ENCODE data around the gene MUL1. TPM values are rescaled to one million over a fixed set of nuclear protein-coding genes. Genes with fewer than 3 reads are reported as not detected.
A peak's percentile ranks its signal among the peaks of the same experiment; 100 is the strongest.
"Not testable (repeated sequence)": the region's sequence is repeated elsewhere in the genome, so short reads cannot be mapped to it uniquely, and the experiment has no call there.

MUL1 gene
- total RNA-seq, 3 donors from 2014 or later = 21.6 to 25.0 (median 24.2) TPM

DNA sequence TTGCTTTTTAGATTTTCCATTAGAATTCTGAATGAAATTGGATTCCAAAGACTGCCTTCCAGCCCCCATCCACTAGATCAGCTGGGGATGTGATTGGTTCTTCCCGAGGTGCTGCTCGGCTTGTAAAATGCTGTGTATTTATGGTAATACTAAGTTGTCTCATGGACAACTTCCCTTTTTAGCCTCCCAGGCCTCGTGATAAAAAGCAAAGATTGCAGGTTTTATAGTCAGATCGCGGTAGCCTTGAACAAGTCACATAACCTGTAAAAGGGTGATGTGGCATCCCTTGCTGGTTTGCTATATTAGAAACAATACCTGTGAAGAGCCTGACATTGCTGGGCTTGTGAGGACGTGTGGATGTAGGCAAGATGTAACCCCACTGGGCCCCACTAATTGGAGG is 10.4 kb downstream of the MUL1 start:
- ATAC-seq = no peak
- Mint-ChIP-seq H3K36me3 (ENCODE audit: insufficient read depth) (peaks cover 16% of the 10 kb centered on the region), H3K27me3 (ENCODE audit: low read depth) (no peaks in the 10 kb centered on the region), H3K9me3 (no peaks in the 10 kb centered on the region), H3K4me1 (ENCODE audit: low read depth) (peaks cover 20% of the 10 kb centered on the region), H3K4me3 (no peak overlapping the region)
- DNase-seq = no peak

DNA sequence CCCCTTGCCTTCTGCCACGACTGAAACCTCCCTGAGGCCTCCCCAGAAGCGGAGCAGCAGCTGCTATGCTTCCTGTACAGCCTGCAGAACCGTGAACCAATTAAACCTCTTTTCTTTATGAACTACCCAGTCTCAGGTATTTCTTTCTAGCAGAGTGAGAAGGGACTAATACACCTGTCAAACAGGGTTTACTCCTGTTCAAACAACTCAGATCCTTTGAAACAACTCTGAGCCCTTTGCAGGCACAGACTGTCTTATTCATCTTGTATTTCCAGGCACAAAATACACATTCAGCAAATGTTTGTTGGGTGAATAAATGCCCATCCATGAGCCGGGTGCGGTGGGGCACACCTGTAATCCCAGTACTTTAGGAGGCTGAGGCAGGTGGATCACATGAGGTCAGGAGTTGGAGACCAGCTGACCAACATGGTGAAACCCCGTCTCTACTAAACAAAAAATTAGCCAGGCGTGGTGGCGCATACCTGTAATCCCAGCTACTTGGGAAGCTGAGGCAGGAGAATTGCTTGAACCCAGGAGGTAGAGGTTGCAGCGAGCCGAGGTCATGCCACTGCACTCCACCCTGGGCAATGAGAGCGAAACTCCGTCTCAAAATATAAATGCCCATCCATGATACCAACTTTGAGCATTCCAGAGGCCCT is 11.1 kb downstream of the MUL1 start:
- H3K9me3 Mint-ChIP-seq; H3K4me3 Mint-ChIP-seq; H3K27me3 Mint-ChIP-seq (ENCODE audit: low read depth); ATAC-seq; DNase-seq: not testable (repeated sequence)
- Mint-ChIP-seq H3K36me3 (ENCODE audit: insufficient read depth) (peaks cover 16% of the 10 kb centered on the region), H3K4me1 (ENCODE audit: low read depth) (peaks cover 20% of the 10 kb centered on the region)

DNA sequence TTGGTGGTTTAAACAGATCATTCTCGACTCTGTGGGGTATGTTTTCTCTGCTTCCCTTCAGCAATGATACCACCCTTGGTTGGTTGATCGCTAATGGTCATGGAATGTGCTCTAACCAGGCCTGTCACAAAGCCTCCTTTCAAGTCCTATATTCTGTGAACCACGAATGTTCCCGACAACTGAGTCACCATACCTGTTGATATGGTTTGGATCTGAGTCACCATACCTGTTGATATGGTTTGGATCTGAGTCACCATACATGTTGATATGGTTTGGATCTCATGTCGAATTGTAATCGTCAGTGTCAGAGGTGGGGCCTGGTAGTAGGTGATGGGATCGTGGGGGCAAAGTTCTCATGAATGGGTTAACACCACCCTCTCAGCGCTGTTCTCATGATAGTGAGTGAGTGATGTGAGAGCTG is 11.7 kb downstream of the MUL1 start:
- Mint-ChIP-seq H3K36me3 (ENCODE audit: insufficient read depth) (peaks cover 13% of the 10 kb centered on the region), H3K27me3 (ENCODE audit: low read depth) (no peaks in the 10 kb centered on the region), H3K4me1 (ENCODE audit: low read depth) (peaks cover 20% of the 10 kb centered on the region), H3K9me3 (no peaks in the 10 kb centered on the region), H3K4me3 (no peak overlapping the region)
- ATAC-seq (peak; percentile 80 to 84), DNase-seq (no peak)

DNA sequence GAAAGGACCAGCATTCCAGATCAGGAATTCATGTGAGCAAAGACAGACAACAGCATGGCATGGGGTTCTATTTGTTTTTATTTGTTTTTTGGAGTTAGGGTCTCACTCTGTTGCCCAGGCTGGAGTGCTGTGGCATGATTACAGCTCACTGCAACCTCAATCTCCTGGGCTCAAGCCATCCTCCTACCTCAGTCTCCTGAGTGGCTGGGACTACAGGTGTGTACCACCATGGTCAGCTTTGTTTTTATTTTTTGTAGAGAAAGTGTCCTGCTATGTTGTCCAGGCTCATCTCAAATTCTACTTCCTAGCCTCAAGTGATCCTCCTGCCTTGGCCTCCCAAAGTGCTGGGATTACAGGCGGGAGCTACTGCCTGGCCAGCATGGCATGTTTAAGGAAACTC is 12.3 kb downstream of the MUL1 start:
- H3K4me1 Mint-ChIP-seq (ENCODE audit: low read depth) = peaks cover 20% of the 10 kb centered on the region

DNA sequence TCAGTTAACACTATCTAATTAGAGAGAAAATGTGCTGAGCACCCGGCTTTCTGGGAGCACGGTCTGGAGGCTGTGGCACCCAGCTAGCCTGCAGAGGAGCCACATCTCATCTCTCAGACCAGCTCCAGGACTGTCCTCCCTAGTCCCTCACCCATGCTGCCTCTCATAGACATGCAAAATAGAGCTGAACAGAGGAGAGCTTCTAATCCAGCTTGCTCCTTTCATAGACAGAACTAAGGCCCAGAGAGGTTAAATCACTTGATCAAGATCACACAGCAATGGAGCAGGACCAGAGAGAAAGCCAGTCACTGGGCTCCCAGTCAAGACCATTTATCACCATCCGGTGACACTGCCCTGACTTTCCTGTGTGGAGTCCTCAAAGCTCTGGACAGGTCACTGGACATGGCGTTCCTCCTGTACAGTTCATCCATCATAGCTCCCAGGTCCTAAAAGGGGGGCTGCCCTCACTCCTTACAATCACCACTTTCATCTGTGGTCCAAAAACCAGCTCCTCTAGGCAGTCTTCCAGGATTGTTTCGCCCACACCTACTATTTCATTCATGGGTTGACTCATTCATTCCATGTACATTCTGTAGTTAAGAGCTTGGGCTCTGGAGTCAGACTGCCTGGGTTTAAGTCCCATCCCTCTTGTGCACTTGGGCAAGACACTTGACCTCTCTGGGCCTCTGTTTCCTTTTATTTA is 13.2 kb downstream of the MUL1 start:
- ATAC-seq (no peak), DNase-seq (no peak)
- Mint-ChIP-seq H3K4me3 (no peak overlapping the region), H3K36me3 (ENCODE audit: insufficient read depth) (peaks cover 5% of the 10 kb centered on the region), H3K27me3 (ENCODE audit: low read depth) (no peaks in the 10 kb centered on the region), H3K4me1 (ENCODE audit: low read depth) (peaks cover 20% of the 10 kb centered on the region), H3K9me3 (no peaks in the 10 kb centered on the region)

More for the DNA sequence above, 12.3 kb downstream of the MUL1 start:
- Mint-ChIP-seq H3K36me3 (ENCODE audit: insufficient read depth) (peaks cover 10% of the 10 kb centered on the region), H3K27me3 (ENCODE audit: low read depth) (no peaks in the 10 kb centered on the region), H3K9me3 (no peaks in the 10 kb centered on the region), H3K4me3 (no peak overlapping the region)
- no peak for DNase-seq
- ATAC-seq = no peak

DNA sequence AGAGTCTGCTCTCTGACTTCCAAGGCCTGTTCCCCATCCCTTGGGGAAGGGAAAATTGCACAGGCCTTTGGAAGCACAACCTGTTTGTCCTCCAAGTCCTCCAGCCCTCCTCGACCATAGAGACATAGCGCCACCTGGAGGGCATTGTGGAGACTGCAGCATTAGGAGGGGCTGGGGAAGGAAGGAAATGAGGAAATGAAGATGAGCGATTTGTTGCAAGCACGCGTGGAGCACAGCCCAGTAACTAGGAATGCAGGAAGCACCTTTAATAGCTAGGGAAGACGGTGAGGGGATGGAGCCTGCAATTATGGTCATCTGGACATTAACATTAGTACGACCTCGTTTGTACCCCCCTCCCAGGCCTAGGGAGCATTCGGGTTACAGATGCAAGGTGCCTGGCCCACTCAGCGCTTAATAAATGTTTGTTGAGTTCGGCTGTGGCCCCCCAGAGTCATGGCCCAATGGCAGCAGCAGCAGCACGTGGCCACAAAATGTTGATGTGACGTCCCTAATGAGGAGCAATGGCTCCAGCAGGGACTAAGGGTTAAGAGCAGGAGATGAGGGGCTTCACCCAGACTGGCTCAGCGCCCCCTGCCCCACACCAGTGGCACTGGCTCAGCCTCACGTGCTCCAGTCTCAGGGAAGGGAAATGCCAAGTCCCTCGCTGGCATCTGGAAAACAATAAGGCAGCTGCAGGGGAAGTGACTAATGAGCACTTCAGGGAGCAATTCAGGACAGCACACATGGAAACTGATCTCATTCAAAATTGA is 13.9 kb downstream of the MUL1 start:
- no peak for ATAC-seq
- H3K4me1 Mint-ChIP-seq (ENCODE audit: low read depth) = peaks cover 20% of the 10 kb centered on the region
- H3K27me3 Mint-ChIP-seq (ENCODE audit: low read depth) = no peaks in the 10 kb centered on the region
- DNase-seq = peak; percentile 82
- H3K4me3 Mint-ChIP-seq = no peak overlapping the region
- peaks cover 4% of the 10 kb centered on the region for H3K36me3 Mint-ChIP-seq (ENCODE audit: insufficient read depth)
- no peaks in the 10 kb centered on the region for H3K9me3 Mint-ChIP-seq

DNA sequence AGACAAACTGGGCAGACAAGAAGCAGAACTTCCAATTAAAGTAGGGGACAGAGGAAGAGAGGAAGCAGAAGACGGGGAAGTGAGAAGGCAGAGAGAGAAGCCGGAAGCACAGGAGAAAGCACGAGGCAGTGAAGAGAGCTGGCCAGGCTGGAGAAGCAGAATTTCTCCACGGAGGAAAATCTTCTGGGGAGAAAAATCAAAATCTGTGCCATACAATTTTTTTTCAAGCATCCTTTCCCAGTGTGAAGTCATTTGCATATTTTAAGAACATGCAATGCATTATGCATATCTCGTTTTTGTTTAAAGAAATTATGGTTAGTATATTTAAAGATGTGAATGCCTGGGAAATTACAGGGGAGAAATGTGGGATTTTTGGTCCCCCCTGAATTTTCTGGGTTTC is 14.6 kb downstream of the MUL1 start:
- H3K9me3 Mint-ChIP-seq = no peaks in the 10 kb centered on the region
- ATAC-seq = no peak
- H3K27me3 Mint-ChIP-seq (ENCODE audit: low read depth) = peaks cover 5% of the 10 kb centered on the region
- no peak overlapping the region for H3K4me3 Mint-ChIP-seq
- peaks cover 20% of the 10 kb centered on the region for H3K4me1 Mint-ChIP-seq (ENCODE audit: low read depth)
- H3K36me3 Mint-ChIP-seq (ENCODE audit: insufficient read depth) = no peaks in the 10 kb centered on the region
- DNase-seq = no peak

DNA sequence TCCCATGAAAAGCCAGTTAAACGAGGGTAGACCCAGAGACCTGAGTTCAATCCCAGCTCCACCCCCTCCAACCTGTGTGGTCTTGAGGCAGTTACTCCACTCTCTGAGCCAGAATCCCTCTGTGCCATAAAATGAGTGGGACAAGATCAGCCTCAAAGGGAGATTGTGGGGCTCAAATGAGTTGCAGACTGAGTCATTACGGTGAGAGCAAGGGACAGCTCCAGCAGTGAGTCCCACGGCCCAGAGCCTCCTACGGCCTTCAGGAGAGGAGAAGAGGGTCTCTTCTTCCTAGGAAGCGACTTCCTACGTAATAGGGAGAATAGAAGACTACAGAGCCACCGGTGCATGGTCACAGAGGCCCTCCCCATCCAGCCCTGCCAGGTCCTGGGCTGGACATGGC is 15.2 kb downstream of the MUL1 start:
- no peaks in the 10 kb centered on the region for H3K9me3 Mint-ChIP-seq
- no peaks in the 10 kb centered on the region for H3K36me3 Mint-ChIP-seq (ENCODE audit: insufficient read depth)
- H3K27me3 Mint-ChIP-seq (ENCODE audit: low read depth) = peaks cover 10% of the 10 kb centered on the region
- H3K4me3 Mint-ChIP-seq = no peak overlapping the region
- peaks cover 20% of the 10 kb centered on the region for H3K4me1 Mint-ChIP-seq (ENCODE audit: low read depth)
- DNase-seq = no peak
- ATAC-seq = no peak

DNA sequence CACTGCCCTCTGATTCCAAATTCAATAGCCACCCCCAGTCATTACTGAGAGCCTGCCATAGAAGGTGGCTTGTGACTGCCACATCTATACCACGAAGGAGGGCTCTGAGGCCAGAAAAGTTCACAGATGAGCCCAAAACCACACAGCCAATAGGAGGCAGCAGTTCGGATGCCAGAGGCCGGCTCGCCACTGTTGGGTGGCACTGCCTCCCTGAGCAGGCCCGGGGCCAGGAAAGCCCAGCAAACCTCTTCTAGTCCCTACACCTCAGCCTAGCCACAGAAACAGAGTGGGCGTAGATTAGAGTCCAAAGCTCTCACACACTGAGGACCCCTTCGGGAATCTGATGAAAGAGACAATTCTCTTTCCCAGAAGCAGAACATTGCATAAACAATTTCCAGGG is 16.1 kb downstream of the MUL1 start:
- ATAC-seq (no peak), DNase-seq (no peak)
- H3K4me1 Mint-ChIP-seq (ENCODE audit: low read depth) = peaks cover 22% of the 10 kb centered on the region
- H3K36me3 Mint-ChIP-seq (ENCODE audit: insufficient read depth) = no peaks in the 10 kb centered on the region
- no peak overlapping the region for H3K4me3 Mint-ChIP-seq
- H3K27me3 Mint-ChIP-seq (ENCODE audit: low read depth) = peaks cover 18% of the 10 kb centered on the region
- H3K9me3 Mint-ChIP-seq = no peaks in the 10 kb centered on the region

DNA sequence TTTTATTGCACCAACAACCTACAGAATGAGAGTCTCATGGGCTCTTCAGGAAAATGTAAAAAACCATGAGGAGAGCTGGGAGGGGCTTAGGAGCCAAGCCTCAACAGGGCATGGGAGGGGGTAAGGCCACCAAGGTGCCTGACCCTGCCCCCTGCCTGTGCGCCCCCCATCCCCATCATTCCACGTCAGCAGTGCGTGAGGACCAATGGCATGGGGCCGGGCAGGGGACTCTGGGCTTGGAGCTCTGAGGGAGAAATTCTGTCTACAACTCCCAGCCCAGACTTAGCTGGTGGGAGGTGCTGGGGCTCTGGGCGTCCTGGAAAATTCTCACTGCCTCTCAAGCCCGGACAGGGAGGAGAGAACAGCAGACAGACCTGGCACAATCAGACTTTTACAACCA is 16.8 kb downstream of the MUL1 start:
- ATAC-seq (no peak), DNase-seq (no peak)
- Mint-ChIP-seq H3K4me3 (no peak overlapping the region), H3K36me3 (ENCODE audit: insufficient read depth) (no peaks in the 10 kb centered on the region), H3K9me3 (no peaks in the 10 kb centered on the region), H3K4me1 (ENCODE audit: low read depth) (peaks cover 16% of the 10 kb centered on the region), H3K27me3 (ENCODE audit: low read depth) (peaks cover 18% of the 10 kb centered on the region)

DNA sequence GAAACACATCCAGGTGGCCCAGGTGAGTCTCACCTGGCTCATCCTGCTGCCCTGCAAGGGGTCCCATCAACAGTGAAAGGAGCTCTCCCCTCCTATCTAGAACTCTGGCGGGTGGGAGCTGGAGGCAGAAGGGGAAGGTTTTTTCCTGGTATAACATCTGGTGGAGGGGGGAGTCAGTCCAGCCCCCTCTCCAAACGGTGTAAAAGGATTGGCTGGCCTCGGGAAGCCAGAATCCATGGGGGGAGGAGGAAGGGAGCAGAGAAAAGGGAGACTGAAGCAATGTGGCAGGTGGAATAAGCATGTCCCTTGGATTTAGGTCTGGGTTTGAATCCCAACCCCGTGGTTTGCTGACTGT is 20.7 kb downstream of the MUL1 start:
- H3K36me3 Mint-ChIP-seq (ENCODE audit: insufficient read depth) = peaks cover 2% of the 10 kb centered on the region
- H3K9me3 Mint-ChIP-seq = no peaks in the 10 kb centered on the region
- peak overlapping the region; percentile 75 for H3K4me3 Mint-ChIP-seq
- ATAC-seq = no peak
- no peak for DNase-seq
- H3K4me1 Mint-ChIP-seq (ENCODE audit: low read depth) = peaks cover 18% of the 10 kb centered on the region
- peaks cover 40% of the 10 kb centered on the region for H3K27me3 Mint-ChIP-seq (ENCODE audit: low read depth)

DNA sequence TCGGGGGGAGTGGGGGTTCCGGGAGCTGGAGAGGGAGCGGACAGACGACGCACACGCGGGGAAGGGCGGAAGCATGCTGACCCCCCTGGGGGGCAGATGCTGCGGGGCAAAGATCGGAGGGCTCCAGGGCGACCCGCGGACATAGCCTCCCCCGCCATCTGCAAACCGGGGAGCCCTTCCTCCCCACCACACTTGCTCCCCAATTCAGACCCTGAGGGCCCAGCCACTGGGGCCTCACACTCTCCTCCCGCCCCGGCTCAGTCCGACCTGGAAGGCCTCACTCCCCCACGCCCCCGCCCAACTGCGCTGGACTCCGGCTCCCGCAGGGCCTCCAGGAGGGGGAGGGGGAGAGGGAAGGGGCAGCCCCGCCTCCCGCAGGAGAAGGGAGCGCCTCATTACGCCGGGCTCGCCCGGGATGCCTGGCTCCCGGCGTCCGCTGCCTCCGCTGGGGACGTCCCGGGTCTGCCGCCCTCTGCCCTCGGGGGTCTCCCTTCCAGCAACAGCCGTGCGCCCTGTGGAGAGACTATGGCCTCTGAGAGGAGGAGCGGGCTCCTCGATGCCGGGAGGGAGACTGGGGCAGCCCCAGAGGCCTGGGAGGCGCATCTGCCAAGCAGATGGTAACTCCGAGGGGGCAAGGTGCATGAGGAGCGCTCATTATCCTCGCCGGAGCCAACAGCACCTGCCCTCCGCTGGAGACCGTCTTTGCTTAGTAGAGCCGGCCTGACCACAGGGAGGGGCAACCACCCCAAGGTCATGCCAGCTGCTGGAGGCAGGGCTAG is 21.3 kb downstream of the MUL1 start:
- H3K4me3 Mint-ChIP-seq = peak overlapping the region; percentile 75
- peaks cover 18% of the 10 kb centered on the region for H3K4me1 Mint-ChIP-seq (ENCODE audit: low read depth)
- no peaks in the 10 kb centered on the region for H3K9me3 Mint-ChIP-seq
- ATAC-seq (peak in 1 of 2 donors; percentile 2), DNase-seq (no peak)
- H3K36me3 Mint-ChIP-seq (ENCODE audit: insufficient read depth) = peaks cover 2% of the 10 kb centered on the region
- H3K27me3 Mint-ChIP-seq (ENCODE audit: low read depth) = peaks cover 45% of the 10 kb centered on the region

DNA sequence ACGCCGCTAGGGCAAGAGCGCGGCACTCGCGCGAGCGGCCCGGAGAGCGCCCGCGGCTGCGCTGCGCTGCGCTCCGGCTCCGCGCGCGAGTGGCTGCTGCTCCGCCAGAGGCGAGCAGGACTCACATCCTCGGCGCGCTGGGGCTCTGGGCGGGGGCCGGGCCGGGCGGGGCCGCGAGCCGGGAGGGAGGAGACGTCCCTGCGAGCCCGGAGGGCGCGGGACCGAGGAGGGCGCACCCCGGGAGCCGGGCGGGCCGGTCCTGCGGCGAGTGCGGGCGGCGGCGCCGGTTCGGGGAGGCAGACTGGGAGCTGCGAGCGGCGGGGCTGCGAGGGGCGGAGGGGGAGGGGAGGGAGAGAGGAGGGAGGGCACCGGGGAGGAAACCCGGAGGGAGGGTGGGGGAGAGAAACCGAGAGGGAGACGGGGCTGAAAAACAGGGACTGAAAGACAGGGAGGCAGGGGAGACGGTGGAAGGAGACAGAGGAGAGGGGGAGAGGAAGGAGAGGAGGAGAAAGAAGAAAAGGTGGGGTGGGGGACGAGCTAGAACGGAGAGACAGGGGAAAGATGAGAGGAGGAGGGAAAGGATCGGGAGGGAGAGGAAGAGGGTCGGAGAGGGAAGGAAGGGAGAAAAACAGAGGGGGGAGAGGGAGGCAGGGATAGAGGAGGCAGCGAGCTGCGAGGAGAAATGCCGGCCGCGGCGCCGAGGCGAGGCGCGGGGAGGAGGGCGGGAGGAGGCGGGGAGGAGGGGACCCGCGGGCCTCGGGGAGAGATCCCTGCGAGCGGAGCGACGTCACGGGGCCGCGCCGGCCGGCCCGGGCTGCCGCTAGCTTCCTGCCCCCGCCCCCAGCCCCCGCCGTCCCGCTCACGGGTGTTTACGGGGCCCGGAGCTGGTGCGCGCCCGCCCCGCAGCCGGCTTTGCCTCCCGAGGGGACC is 22.2 kb downstream of the MUL1 start, which contains the start of gene CAMK2N1:
Gene CAMK2N1 (minus strand): TSS at position 684 of the 930 bp plus-strand sequence. CDS start 831 bp downstream, outside the sequence.
- DNase-seq = peak; percentile 56
- peaks cover 20% of the 10 kb centered on the region for H3K4me1 Mint-ChIP-seq (ENCODE audit: low read depth)
- ATAC-seq = peak; percentile 74 to 79
- H3K9me3 Mint-ChIP-seq = no peaks in the 10 kb centered on the region
- peaks cover 2% of the 10 kb centered on the region for H3K36me3 Mint-ChIP-seq (ENCODE audit: insufficient read depth)
- H3K4me3 Mint-ChIP-seq = peak within 1 kb of the TSS; percentile 82
- H3K27me3 Mint-ChIP-seq (ENCODE audit: low read depth) = peaks cover 51% of the 10 kb centered on the region

All from activated T-cell treated with anti-CD3 and anti-CD28 coated beads, Interleukin-2, amount 50 U/mL, for 4 hours (primary cell).